ENCODE results near the gene LIME1.

LIME1 gene, protein sequence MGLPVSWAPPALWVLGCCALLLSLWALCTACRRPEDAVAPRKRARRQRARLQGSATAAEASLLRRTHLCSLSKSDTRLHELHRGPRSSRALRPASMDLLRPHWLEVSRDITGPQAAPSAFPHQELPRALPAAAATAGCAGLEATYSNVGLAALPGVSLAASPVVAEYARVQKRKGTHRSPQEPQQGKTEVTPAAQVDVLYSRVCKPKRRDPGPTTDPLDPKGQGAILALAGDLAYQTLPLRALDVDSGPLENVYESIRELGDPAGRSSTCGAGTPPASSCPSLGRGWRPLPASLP

DNA sequence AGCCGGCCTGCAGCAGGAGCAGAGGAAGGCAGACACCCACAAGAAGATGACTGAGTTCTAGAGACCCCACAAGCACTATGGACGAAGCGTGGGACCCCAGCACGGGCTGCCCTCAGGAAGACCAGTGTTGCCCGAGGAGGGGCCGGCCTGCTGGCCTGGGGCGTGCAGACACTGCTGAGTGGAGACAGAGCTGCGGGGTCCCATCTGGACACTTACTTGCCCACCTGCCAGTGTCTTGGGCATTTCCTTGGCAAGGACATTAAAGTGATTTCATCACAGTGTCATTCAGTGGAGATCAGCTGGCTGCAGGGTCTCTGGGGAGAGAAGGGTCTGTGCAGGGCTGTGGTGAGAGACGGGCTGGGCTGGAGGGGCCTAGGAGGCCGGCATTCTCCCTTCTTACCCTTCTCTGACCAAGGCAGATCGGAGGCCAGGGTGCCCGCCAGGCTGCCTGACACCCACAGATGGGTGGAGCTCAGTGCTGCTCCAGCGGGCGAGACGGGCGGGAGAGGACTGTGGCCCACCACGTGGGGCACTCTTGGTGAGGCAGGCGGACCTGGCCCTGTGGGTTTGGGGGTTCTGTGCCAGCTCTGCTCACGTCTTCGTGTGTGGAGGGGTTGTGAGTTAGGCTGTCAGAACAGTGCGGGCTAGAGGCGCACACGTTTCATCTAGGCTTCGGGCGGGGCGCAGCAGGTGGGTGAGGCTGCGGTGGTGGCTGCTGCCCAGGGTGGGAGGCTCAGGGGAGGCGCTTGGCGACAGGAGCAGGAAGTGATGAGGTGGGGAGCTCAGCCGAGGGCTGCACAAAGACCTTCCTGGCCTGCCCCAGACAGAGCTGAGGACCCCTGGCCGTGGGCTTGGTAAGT lies at the start of gene LIME1:
TSS of gene LIME1 (plus strand) at position 806 of the 860 bp plus-strand sequence. CDS start 886 bp downstream, outside the sequence.
- DNase-seq: peak; percentile 89

DNA sequence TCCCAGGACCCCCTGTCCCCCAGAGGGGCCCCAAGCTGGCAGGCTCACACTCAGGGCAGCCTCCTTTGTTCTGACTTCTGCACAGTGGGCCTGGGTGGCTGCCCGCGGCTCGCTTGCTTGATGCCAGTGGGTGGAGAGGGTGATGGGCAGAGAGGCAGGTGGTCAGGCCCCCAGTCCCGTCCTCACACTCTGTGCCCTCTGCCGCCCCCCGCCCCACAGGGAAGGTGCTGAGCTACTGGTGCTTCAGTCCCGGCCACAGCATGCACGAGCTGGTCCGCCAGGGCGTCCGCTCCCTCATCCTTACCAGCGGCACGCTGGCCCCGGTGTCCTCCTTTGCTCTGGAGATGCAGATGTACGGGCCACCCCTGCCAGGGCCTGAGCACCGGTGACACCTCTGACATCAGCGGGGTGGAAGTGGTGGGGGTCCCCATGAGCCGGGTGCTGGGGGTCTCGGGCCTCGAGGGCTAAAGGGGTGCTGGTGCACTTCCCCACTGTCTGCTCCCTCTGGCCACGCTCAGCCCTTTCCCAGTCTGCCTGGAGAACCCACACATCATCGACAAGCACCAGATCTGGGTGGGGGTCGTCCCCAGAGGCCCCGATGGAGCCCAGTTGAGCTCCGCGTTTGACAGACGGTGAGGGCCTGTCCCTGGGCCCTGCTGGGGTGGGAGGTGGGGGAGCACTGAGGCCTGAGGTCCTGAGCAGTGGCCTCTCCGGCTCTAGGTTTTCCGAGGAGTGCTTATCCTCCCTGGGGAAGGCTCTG lies 48.9 kb upstream of the LIME1 start:
- DNase-seq: no peak

DNA sequence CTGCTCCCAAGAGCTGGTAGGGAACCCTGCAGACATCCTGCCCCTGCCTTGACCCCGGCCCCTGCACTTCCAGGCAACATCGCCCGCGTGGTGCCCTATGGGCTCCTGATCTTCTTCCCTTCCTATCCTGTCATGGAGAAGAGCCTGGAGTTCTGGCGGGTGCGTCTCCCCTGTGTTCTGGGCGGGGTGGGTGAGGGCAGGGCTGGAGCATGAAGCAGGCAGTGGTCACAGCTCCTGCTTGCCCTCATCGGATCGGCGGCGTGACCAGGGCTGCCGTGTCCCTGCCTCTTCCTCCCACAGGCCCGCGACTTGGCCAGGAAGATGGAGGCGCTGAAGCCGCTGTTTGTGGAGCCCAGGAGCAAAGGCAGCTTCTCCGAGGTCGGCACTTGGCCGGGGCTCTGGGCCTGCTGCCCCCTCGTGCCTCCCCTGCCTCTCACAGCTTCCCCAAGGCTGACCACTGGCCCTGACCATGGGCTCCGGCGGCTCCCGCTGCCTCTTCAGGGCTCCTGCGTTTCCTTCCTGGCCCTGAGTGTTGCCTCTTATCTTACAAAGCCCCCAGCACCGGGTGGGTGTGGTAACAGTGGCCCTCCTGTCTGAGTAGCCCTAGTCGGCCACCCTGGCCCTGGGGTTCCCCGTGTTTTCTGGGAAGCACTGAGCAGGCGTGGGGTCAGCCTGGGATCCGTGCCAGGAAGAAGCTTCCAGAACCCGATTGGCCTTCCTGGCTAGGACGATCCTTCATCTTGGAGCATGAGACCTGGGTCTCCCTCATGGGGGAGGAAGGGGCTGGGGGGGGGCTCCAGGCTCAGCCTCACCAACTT lies 48.0 kb upstream of the LIME1 start:
- no peak for DNase-seq

DNA sequence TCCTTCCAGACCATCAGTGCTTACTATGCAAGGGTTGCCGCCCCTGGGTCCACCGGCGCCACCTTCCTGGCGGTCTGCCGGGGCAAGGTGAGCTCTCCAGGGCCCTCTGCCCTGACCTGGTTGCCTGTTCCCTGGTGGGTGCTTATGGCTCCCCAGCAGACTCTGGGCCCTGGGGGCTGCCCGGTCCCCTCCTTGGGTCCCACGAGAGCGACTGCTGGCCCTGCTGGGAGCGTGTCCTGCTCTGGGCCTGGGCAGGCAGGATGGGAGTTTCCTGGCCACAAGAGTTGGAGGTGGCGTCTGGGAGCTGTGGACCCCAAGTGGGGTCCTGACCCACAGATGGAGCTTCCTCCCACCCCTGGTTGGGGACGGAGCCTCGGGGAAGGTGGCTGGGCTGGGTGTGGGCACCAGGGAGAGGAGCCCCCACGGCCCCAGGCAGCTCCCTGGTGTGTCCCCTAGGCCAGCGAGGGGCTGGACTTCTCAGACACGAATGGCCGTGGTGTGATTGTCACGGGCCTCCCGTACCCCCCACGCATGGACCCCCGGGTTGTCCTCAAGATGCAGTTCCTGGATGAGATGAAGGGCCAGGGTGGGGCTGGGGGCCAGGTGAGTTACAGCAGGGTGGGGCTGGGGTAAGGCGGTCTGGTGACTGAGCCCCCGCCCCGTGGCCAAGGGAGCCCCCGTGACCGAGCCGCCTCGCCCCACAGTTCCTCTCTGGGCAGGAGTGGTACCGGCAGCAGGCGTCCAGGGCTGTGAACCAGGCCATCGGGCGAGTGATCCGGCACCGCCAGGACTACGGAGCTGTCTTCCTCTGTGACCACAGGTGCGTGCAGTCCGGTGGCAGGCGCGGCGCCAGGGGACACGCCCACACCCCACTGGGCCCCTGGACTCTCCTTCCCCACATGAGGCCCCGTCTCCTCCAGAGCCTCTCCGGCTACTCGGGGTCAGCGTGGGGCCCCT lies 47.1 kb upstream of the LIME1 start:
- no peak for DNase-seq

DNA sequence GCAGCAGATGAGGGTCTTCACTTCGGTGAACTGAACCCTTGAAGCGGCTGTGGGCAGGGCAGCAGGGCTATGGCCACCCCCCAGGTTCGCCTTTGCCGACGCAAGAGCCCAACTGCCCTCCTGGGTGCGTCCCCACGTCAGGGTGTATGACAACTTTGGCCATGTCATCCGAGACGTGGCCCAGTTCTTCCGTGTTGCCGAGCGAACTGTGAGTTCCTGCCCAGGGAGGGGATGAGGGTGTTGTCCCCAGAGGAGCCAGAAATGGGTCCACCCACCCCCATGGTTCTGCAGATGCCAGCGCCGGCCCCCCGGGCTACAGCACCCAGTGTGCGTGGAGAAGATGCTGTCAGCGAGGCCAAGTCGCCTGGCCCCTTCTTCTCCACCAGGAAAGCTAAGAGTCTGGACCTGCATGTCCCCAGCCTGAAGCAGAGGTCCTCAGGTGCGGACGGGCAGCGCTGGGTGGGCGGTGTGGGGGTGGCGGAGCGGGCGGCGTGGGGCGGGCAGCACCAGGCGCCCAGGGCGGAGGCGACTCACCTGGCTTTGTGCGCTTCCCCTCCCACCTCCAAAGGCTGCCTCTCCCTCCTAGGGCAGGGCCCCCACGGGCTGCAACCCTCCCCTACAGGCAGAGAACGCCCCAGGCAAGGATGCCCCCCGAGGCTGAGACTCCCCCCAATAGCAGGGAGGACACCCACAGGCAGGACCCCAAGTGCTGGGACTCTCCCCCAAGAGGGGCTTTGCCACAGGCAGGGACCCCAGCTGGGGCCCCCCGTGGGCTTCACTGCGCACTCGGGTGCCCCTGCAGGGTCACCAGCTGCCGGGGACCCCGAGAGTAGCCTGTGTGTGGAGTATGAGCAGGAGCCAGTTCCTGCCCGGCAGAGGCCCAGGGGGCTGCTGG lies 46.2 kb upstream of the LIME1 start:
- no peak for DNase-seq

DNA sequence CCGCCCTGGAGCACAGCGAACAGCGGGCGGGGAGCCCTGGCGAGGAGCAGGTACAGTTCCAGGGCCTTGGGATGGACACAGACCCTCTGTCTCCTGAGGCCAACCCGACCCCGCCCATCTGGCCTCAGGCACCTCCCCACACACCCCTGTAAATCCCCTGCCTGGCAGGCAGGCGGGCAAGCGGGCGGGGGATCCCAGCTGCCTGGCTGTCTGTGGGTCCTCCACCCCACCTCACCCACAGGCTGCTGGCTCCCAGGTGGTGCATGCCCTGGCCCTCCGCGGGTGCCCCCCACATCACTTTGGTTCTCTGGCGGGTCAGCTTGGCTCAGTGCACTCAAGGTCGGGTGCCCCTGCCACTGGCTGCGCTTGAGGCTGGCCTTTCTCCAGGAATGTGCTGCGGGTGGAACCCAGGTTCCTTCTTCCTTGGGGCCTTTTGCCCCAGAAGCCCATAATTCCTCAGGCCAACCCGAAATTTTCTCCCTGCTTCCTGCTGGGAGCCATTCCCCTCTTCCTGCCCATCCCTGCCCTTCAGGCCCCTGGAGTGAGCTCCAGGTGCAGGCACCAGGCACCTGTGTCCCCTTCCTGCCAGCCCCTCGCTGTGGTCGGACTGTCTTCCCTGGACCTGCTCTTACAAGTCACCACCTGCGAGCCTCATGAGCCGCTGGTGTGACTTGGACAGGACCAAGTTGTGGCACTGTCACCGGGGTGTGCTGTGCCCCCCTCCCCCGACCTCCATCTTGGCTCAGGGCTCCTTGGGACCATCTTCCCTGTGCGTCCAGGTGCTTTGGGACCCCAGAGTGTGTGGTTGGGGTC lies 45.4 kb upstream of the LIME1 start:
- no peak for DNase-seq

DNA sequence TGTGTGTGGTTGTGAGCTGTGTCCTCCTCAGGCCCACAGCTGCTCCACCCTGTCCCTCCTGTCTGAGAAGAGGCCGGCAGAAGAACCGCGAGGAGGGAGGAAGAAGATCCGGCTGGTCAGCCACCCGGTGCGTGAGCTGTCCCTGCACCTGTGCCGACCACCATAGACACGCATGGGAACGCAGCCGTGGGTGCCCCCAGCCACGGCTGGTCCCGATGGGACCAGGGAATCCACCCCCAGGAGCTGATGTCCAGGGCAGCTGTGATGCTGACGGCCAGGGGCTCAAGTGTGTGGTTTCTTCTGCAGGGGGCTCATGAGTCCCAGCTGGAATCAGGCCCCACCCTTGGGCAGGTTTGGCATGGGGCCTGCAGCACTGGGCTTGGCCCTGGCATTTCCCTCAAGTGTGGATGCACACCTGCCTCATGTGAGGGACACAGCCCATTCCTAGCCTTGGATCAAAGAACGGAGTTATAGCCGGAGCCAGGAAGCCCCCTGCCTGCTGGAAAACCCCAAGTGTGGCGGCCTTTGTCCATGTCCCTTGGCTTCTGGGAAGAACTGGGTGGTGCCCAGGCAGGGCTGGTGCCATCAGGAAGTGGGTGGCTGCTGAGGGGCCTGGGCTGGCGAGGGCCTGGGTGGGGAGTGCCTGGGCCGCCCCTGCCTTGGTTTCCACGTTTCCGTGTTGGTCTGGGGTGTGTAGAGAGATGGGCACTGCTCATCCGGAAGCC lies 44.6 kb upstream of the LIME1 start:
- no peak for DNase-seq

DNA sequence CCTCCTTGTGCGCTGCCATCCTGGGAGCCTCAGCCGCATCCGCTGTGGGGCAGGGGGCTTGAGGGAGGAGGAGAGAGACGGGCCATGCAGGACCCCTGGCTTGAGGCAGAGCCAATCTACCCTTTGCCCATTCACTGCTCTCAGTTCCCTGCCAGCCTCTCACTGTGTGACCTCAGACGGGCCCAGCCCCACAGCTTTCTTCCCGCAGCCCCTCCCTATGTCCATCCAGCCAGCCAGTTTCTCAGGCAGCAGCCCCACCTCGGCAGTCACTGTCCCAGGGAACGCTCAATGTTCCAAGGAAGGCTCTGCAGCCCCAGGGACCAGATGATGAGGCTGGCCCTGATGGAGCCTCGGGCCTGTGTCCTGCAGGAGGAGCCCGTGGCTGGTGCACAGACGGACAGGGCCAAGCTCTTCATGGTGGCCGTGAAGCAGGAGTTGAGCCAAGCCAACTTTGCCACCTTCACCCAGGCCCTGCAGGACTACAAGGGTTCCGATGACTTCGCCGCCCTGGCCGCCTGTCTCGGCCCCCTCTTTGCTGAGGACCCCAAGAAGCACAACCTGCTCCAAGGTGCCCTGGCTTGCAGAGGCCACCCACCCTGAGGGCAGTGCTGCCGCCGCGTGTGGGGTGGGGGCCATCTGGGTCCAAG lies 43.9 kb upstream of the LIME1 start:
- no peak for DNase-seq

DNA sequence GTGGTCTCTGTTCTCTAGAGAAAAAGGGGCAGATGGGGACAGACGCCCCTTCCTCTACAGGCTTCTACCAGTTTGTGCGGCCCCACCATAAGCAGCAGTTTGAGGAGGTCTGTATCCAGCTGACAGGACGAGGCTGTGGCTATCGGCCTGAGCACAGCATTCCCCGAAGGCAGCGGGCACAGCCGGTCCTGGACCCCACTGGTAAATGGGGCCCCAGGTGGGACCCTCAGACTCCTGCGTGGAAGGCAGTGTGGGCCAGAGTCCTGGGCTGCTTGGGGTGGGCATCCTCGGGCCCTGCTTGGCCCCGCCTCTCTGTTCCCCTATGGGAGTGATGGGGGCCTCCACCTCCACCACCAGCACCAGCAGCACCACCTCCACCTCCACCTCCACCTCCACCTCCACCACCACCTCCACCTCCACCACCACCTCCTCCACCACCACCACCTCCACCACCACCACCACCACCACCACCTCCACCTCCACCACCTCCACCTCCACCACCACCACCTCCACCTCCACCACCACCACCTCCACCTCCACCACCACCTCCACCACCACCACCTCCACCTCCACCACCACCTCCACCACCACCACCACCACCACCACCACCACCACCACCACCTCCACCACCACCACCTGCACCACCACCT lies 43.3 kb upstream of the LIME1 start:
- no peak for DNase-seq

DNA sequence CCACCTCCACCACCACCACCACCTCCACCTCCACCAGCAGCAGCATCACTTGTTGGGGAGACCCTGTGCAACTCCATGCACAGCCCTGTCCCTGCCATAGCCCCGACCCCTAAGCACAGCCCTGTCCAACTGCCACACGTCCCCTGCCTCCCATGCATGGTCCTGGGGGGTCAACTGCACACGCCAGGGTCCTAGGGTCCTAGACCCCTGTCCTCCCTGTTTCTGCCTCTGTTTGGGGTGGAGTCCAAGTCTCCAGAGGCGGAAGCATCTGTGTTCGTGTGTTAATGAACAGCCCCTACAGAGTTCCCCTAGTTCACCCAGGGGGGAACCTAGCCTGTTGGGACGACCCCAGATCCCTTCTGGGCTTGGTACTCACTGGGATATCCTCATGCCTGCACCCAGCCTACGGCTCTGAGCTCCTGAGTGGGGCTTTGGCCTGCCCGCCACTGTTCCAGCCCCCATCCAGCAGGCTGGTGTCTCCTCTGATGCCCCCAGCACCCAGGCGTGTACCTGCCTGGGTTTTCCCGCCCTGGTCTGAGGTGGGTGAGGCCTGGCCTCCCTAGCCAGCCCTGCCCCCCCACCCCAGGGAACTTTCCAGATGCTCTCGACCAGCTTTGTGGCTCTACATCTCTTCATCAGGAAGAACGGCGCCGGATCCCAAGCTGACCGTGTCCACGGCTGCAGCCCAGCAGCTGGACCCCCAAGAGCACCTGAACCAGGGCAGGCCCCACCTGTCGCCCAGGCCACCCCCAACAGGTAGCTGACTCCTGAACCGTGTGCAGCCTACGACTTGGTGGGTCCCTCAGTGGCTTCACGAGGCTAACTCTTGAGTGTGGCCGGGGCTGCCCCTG lies 42.5 kb upstream of the LIME1 start:
- no peak for DNase-seq

DNA sequence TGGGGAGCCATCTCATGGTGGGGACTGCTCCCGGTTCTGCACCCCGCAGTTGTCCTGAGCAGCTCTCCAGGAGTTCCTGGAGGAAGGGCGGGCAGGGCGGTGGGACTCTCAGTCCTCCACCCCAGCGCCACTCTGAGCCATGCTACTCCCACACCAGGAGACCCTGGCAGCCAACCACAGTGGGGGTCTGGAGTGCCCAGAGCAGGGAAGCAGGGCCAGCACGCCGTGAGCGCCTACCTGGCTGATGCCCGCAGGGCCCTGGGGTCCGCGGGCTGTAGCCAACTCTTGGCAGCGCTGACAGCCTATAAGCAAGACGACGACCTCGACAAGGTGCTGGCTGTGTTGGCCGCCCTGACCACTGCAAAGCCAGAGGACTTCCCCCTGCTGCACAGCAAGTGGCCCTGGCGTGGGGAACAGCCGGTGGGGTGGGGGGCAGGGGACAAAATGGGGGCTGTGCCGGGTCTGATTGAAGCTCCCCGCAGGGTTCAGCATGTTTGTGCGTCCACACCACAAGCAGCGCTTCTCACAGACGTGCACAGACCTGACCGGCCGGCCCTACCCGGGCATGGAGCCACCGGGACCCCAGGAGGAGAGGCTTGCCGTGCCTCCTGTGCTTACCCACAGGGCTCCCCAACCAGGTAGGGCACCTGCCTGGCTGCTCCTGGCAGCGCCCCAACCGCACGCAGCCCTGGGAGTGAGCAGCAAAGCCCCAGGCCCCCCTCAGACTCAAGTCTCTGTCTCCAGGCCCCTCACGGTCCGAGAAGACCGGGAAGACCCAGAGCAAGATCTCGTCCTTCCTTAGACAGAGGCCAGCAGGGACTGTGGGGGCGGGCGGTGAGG lies 41.7 kb upstream of the LIME1 start:
- DNase-seq: no peak

DNA sequence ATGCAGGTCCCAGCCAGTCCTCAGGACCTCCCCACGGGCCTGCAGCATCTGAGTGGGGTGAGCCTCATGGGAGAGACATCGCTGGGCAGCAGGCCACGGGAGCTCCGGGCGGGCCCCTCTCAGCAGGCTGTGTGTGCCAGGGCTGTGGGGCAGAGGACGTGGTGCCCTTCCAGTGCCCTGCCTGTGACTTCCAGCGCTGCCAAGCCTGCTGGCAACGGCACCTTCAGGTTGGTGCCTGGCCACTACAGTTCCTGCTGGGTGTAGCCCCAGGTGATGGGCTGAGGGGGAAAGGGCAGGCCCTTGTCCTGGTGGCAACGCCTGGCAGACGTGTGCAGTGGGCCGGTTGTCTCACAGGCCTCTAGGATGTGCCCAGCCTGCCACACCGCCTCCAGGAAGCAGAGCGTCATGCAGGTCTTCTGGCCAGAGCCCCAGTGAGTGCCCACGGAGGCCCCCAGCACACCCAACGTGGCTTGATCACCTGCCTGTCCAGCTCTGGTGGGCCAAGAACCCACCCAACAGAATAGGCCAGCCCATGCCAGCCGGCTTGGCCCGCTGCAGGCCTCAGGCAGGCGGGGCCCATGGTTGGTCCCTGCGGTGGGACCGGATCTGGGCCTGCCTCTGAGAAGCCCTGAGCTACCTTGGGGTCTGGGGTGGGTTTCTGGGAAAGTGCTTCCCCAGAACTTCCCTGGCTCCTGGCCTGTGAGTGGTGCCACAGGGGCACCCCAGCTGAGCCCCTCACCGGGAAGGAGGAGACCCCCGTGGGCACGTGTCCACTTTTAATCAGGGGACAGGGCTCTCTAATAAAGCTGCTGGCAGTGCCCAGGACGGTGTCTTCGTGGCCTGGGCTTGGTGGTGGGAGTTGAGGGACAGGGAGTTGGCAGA lies 40.8 kb upstream of the LIME1 start:
- DNase-seq: peak; percentile 66

DNA sequence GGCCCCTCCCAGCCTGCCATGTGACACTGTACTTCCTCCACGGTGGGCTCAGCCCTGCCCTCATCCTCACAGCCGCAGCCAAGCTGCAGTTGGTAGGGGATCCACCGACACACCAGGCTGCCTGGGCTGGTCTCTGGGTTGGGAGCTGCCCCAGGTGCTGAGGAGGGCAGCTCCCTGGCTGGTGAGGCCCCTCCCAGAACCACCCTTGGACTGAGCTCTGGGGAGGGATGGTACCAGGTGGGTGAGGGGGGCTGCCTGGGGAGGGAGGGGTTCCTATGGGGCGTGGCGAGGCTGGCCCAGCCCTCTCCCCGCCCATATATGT lies 40.2 kb upstream of the LIME1 start:
- DNase-seq: no peak

DNA sequence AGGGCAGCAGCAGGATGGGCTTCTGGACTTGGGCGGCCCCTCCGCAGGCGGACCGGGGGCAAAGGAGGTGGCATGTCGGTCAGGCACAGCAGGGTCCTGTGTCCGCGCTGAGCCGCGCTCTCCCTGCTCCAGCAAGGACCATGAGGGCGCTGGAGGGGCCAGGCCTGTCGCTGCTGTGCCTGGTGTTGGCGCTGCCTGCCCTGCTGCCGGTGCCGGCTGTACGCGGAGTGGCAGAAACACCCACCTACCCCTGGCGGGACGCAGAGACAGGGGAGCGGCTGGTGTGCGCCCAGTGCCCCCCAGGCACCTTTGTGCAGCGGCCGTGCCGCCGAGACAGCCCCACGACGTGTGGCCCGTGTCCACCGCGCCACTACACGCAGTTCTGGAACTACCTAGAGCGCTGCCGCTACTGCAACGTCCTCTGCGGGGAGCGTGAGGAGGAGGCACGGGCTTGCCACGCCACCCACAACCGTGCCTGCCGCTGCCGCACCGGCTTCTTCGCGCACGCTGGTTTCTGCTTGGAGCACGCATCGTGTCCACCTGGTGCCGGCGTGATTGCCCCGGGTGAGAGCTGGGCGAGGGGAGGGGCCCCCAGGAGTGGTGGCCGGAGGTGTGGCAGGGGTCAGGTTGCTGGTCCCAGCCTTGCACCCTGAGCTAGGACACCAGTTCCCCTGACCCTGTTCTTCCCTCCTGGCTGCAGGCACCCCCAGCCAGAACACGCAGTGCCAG lies 39.7 kb upstream of the LIME1 start, which contains the start of gene TNFRSF6B:
TSS of gene TNFRSF6B (plus strand) at position 25 of the 729 bp plus-strand sequence. CDS start at position 141, 116 bp downstream.
- peak; percentile 67 for DNase-seq
